OCI-LY7 (cell line): ENCODE data around the gene ARVCF. TPM values are rescaled to one million over a fixed set of nuclear protein-coding genes. Genes with fewer than 3 reads are reported as not detected.

ENCODE experiments used
- BruUV-seq: library from RNA; stranded (reverse); fragments of 400-500 nt; replicated peaks from 2 replicates; lab custom pipeline; 2021; lab: Mats Ljungman, UMichigan
- CTCF ChIA-PET: fragments of 300-600 bp; sonication (Branson Sonifier 250); formaldehyde crosslinking; loops from one replicate; lab custom pipeline; 2022; ENCODE audit warnings: antibody characterized with exemption; ENCODE audit not compliant: unreplicated experiment; lab: Charles Lee
- POLR2A ChIA-PET: fragments of 300-600 bp; sonication (Branson Sonifier 250); formaldehyde crosslinking; loops from one replicate; lab custom pipeline; 2022; ENCODE audit warnings: antibody characterized with exemption; lab: Charles Lee
- DNase-seq: peaks from one replicate; pipeline ENCODE4 v3.0.0-alpha.2; 2015; ENCODE audit warnings: low spot score
- H2AFZ ChIP-seq: fragments of 200-600 bp; sonication (generic), shearing (Covaris generic); 2 replicates; pipeline ENCODE4 v1.6.1; 2014; ENCODE audit warnings: mild to moderate bottlenecking, antibody characterized with exemption, low read length, moderate library complexity
- H3K27ac ChIP-seq: fragments of 200-600 bp; sonication (generic); 2 replicates; pipeline ENCODE4 v1.5.1; 2014; ENCODE audit warnings: mixed run types, low read depth, mild to moderate bottlenecking, moderate library complexity, low read length, inconsistent platforms; ENCODE audit not compliant: poor library complexity, severe bottlenecking
- H3K36me3 ChIP-seq: fragments of 200-600 bp; sonication (generic); 2 replicates; pipeline ENCODE4 v1.6.1; 2014; ENCODE audit warnings: mild to moderate bottlenecking, antibody characterized with exemption, low read length, moderate library complexity, mixed read lengths; ENCODE audit not compliant: insufficient read depth
- H3K4me1 ChIP-seq: fragments of 200-600 bp; sonication (generic); 2 replicates; pipeline ENCODE4 v1.5.1; 2014; ENCODE audit warnings: mild to moderate bottlenecking, low read length; ENCODE audit not compliant: insufficient read depth, poor library complexity, severe bottlenecking
- H3K4me2 ChIP-seq: fragments of 200-600 bp; sonication (generic); 2 replicates; pipeline ENCODE4 v1.6.1; 2014; ENCODE audit warnings: mild to moderate bottlenecking, low read length
- H3K4me3 ChIP-seq: fragments of 200-600 bp; sonication (generic); 2 replicates; pipeline ENCODE4 v1.5.1; 2014; ENCODE audit warnings: mild to moderate bottlenecking, low read depth, low read length; ENCODE audit not compliant: poor library complexity, severe bottlenecking
- H3K79me2 ChIP-seq: fragments of 200-600 bp; sonication (generic); 2 replicates; pipeline ENCODE4 v1.6.1; 2016; ENCODE audit warnings: low read depth, mild to moderate bottlenecking, low read length, moderate library complexity, mixed read lengths; ENCODE audit not compliant: insufficient read depth
- H3K9me2 ChIP-seq: fragments of 200-600 bp; sonication (generic); 2 replicates; pipeline ENCODE4 v1.6.1; 2016; ENCODE audit warnings: mild to moderate bottlenecking, low read length, mixed read lengths; ENCODE audit not compliant: insufficient read depth
- H3K9me3 ChIP-seq: fragments of 200-600 bp; sonication (generic); 2 replicates; pipeline ENCODE4 v1.6.1; 2014; ENCODE audit warnings: mild to moderate bottlenecking, mixed run types, low read length, mixed read lengths
- H4K20me1 ChIP-seq: fragments of 200-600 bp; sonication (generic); 2 replicates; pipeline ENCODE4 v1.6.1; 2014; ENCODE audit warnings: mild to moderate bottlenecking, antibody characterized with exemption, low read length, moderate library complexity, mixed read lengths; ENCODE audit not compliant: insufficient read depth
- CTCF ChIP-seq: fragments of 200-600 bp; sonication (generic); conservative IDR thresholded peaks from 2 replicates; pipeline ENCODE4 v1.5.1; 2014; ENCODE audit warnings: mild to moderate bottlenecking, antibody characterized with exemption, low read length, moderate library complexity, mixed read lengths
- EZH2phosphoT487 ChIP-seq: fragments of 200-600 bp; sonication (generic); IDR thresholded peaks from 2 replicates; pipeline ENCODE4 v1.6.1; 2018; ENCODE audit warnings: low read depth, borderline replicate concordance, mild to moderate bottlenecking, mixed run types, antibody characterized with exemption, low read length, moderate library complexity, mixed read lengths
- intact Hi-C: fragments of 100-400 bp; cut with micrococcal nuclease; formaldehyde crosslinking; loops from one replicate; pipeline ENCODE4 v1.10.0; 2022; ENCODE audit not compliant: unreplicated experiment
- total RNA-seq, 2 experiments: library from RNA; depleted of rRNA in 1 of 2; stranded (reverse); fragments of >200 nt in 1 of 2; shearing (Covaris generic) in 1 of 2; gene quantifications; 2 replicates each; pipeline ENCODE4 v1.2.3, GENCODE V29; 2014 to 2022

ARVCF gene
- total RNA-seq, 2 experiments from 2014 or later, result 2.9 to 3.8 TPM

GRCh38 chr22:19988965-19989724, 27.5 kb downstream of the ARVCF start:
- Histone ChIP-seq H3K79me2 (no peaks in the 10 kb centered on the region), H3K36me3 (no peaks in the 10 kb centered on the region), H3K9me3 (no peaks in the 10 kb centered on the region), H3K27ac (no peak overlapping the region), H3K9me2 (no peaks in the 10 kb centered on the region), H3K4me3 (no peak overlapping the region), H2AFZ (no peak overlapping the region), H4K20me1 (no peaks in the 10 kb centered on the region), H3K4me1 (peaks cover 8% of the 10 kb centered on the region), H3K4me2 (no peak overlapping the region)
- CTCF ChIA-PET, result no interaction called here
- intact Hi-C loops, result no loop called here
- BruUV-seq, result no TSS peak
- no peak for DNase-seq
- no peak for TF ChIP-seq EZH2phosphoT487
- TF ChIP-seq CTCF, result no peak
- POLR2A ChIA-PET, result no interaction called here

GRCh38 chr22:19988331-19988808, 28.3 kb downstream of the ARVCF start:
- Histone ChIP-seq H3K36me3 (no peaks in the 10 kb centered on the region), H3K9me2 (no peaks in the 10 kb centered on the region), H3K79me2 (no peaks in the 10 kb centered on the region), H3K27ac (no peak overlapping the region), H3K4me3 (no peak overlapping the region), H3K4me2 (no peak overlapping the region), H3K4me1 (peaks cover 8% of the 10 kb centered on the region), H3K9me3 (no peaks in the 10 kb centered on the region), H2AFZ (no peak overlapping the region), H4K20me1 (no peaks in the 10 kb centered on the region)
- no peak for TF ChIP-seq EZH2phosphoT487
- no peak for TF ChIP-seq CTCF
- POLR2A ChIA-PET, result no interaction called here
- BruUV-seq, result no TSS peak
- DNase-seq, result no peak
- CTCF ChIA-PET, result no interaction called here
- intact Hi-C loops, result no loop called here
